Kidney (tissue), 14 donors: ENCODE results near the gene FAM3C. TPM values are rescaled to one million over a fixed set of nuclear protein-coding genes. Genes with fewer than 3 reads are reported as not detected.

Source experiments
- DNase-seq, 5 donors: peaks; one replicate each; pipeline ENCODE4 v3.0.0-alpha.2; 2013 to 2020
- FAIRE-seq: peaks from 2 replicates; lab custom pipeline; 2012; peaks lifted over from hg19 to GRCh38; lab: Jason Lieb, UNC
- H3K27ac ChIP-seq, 2 donors: one replicate each; pipeline ENCODE4 v1.7.0; 2013; ENCODE audit warnings: low read depth in 2 of 2, low read length in 2 of 2, inconsistent platforms in 1 of 2
- H3K27me3 ChIP-seq: one replicate; pipeline ENCODE4 v1.7.1; 2013; ENCODE audit warnings: low read length, inconsistent platforms; ENCODE audit not compliant: control insufficient read depth, insufficient read depth
- H3K36me3 ChIP-seq, 3 donors: one replicate each; pipeline versions ENCODE4 v1.7.0 to v1.7.1; 2013; ENCODE audit warnings: low read length in 3 of 3, control low read depth in 1 of 3, inconsistent platforms in 1 of 3; ENCODE audit not compliant: insufficient read depth in 3 of 3, control insufficient read depth in 2 of 3
- H3K4me1 ChIP-seq, 3 donors: one replicate each; pipeline versions ENCODE4 v1.7.0 to v1.7.1; 2013; ENCODE audit warnings: low read length in 3 of 3, inconsistent platforms in 1 of 3, low read depth in 1 of 3; ENCODE audit not compliant: control insufficient read depth in 2 of 3, insufficient read depth in 2 of 3
- H3K4me3 ChIP-seq, 3 donors: one replicate each; pipeline versions ENCODE4 v1.7.0 to v1.8.1; 2013; ENCODE audit warnings: low read length in 3 of 3, control low read depth in 1 of 3, inconsistent platforms in 1 of 3
- H3K9ac ChIP-seq, 3 donors: one replicate each; pipeline versions ENCODE4 v1.7.0 to v1.7.1; 2013; ENCODE audit warnings: low read length in 3 of 3, control low read depth in 1 of 3, inconsistent platforms in 1 of 3
- H3K9me3 ChIP-seq, 3 donors: one replicate each; pipeline versions ENCODE4 v1.7.0 to v1.7.1; 2013; ENCODE audit warnings: low read length in 3 of 3, control low read depth in 1 of 3, inconsistent platforms in 1 of 3; ENCODE audit not compliant: control insufficient read depth in 2 of 3, insufficient read depth in 1 of 3
- intact Hi-C: fragments of 100-400 bp; cut with DNase I; formaldehyde crosslinking; loops from one replicate; pipeline ENCODE4 v1.11.1; 2022
- polyA plus RNA-seq: library from polyadenylated mRNA; stranded (reverse); fragments of 350-450 nt; fragmentation: Illumina TruSeq; extraction: RNeasy Lipid Tissue Mini Kit (QIAGEN cat#74804); gene quantifications from one replicate; pipeline ENCODE4 v1.2.3, GENCODE V29; 2014; ENCODE audit warnings: low read depth, low replicate concordance; ENCODE audit not compliant: insufficient read depth
- total RNA-seq: library from RNA; stranded (reverse); fragmentation: NEBNext Ultra II Directional; extraction: Animal tissue kit (Norgen Biotek cat#: 25700); gene quantifications from one replicate; pipeline ENCODE4 v1.2.1, GENCODE V29; 2021
- TF ChIP-seq, protein P1 (sequence below): IDR thresholded peaks from 3 replicates; pipeline ENCODE4 v1.5.1; 2012; ENCODE audit warnings: mild to moderate bottlenecking, moderate library complexity, borderline replicate concordance; ENCODE audit not compliant: insufficient read depth; ENCODE audit errors: extremely low read depth
- donor health status: control.
- donor health status: control.
- donor health status: control.
- donor health status: control.
- donor health status: control.
- donor health status: DM: yes; HTN: yes; CAD: no.
- donor health status: Normal renal cell carcinoma (clear cell type).

Gene FAM3C
- total and polyA plus RNA-seq, 2 donors from 2014 or later = 49.5 to 82.6 TPM

DNA sequence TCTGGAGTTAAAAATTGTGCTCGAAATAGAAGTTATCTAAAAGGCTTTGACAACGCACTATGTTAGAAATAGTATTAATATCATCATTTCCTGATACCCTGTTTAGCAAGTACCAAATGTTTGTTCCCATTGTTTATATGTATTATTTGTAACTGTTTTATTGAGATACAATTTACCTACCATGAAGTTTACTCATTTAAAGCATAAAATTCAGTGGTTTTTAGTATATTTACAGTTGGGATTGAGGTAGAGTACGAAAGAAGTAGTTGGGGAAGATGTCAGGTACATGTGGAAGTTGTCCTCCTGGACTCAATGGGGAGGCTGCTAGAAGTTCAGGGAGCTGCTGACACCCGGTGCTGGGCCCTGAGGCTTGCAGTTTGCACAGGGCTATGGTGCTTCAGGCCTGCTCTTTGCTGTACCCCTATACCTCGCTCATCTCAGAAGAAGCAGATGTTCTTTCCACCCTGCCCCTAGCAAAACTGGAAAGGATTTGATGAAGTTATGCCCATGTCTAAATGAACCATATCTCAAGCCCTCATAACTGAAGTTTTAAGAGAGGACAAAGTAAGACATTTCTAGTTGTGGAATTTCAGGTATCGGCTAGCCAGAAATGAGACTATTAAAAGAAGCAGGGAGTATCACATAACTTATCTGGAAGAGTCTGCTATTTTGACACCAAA, 92.5 kb downstream of the FAM3C start:
- H3K27ac ChIP-seq = no peak overlapping the region
- FAIRE-seq (no peak), DNase-seq (no peak)
- TF ChIP-seq, protein P1, sequence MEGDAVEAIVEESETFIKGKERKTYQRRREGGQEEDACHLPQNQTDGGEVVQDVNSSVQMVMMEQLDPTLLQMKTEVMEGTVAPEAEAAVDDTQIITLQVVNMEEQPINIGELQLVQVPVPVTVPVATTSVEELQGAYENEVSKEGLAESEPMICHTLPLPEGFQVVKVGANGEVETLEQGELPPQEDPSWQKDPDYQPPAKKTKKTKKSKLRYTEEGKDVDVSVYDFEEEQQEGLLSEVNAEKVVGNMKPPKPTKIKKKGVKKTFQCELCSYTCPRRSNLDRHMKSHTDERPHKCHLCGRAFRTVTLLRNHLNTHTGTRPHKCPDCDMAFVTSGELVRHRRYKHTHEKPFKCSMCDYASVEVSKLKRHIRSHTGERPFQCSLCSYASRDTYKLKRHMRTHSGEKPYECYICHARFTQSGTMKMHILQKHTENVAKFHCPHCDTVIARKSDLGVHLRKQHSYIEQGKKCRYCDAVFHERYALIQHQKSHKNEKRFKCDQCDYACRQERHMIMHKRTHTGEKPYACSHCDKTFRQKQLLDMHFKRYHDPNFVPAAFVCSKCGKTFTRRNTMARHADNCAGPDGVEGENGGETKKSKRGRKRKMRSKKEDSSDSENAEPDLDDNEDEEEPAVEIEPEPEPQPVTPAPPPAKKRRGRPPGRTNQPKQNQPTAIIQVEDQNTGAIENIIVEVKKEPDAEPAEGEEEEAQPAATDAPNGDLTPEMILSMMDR = no peak
- H3K4me1 ChIP-seq = no peaks in the 10 kb centered on the region
- no peak overlapping the region for H3K4me3 ChIP-seq
- intact Hi-C loops = no loop called here
- H3K27me3 ChIP-seq = no peaks in the 10 kb centered on the region
- no peaks in the 10 kb centered on the region for H3K36me3 ChIP-seq
- no peaks in the 10 kb centered on the region for H3K9me3 ChIP-seq
- no peak overlapping the region for H3K9ac ChIP-seq

DNA sequence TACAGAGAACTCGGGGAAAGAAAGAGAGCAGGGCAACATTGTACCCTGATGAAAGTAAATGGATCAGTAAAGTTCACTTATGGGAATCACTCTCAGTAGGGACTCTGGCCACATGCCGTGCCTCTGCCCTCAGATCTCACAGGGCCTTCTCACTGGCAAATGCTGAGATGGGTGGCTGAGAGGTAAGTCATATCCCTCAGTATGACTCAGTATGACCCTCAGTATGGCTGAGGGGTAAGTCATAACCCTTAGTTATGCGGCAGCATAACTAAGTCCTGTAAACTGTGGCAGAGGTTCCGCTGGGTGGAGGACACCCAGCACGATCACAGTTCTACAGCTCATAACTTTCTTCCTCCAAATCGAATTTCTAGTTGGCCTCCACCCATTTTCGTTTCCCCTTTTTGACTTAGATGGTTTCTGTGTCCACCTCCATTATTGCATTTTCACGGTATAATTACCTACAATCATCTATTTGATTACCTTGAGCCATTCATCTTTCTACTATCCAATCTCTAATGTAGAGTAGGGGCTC, 93.8 kb downstream of the FAM3C start:
- Histone ChIP-seq H3K36me3 (no peaks in the 10 kb centered on the region), H3K4me1 (no peaks in the 10 kb centered on the region), H3K27me3 (no peaks in the 10 kb centered on the region), H3K9me3 (no peaks in the 10 kb centered on the region), H3K9ac (no peak overlapping the region), H3K27ac (no peak overlapping the region), H3K4me3 (no peak overlapping the region)
- TF ChIP-seq, protein P1 = no peak
- intact Hi-C loops = no loop called here
- DNase-seq = no peak
- no peak for FAIRE-seq

DNA sequence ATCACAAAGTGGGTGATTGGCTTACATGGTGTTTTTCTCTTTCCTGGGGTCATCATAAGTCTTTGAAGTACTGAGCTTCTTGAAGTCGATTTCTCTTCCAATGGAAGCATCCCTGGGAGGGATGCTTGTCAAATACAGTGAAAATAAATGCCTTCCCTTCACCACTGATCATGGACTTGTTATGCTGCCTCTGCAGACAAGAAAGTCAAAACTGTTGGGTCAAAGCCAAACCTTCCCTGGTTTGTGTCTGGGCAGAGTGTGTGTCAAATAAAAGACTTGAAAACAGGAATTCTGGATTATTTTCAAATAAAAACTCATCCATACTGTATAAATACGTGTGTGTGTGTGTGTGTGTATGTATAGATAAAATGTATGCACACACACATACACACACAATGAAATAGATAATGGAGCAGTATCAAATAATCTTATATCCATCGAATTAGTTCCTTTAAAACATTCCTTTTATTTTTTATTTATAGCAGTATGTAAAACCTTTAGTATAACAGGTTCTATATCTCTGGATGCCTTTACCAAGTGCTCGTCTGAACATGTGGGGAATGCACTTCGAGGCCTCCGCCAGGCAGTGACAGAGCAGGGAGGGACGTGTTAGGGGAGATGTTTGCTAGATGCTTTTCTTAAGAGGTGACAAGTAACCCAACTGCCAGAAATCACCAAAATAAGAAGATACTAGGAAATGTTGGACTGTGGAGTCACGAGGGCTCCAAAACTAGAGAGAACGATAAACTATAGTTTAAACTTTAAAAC, 94.5 kb downstream of the FAM3C start:
- Histone ChIP-seq H3K27me3 (no peaks in the 10 kb centered on the region), H3K4me1 (no peaks in the 10 kb centered on the region), H3K27ac (no peak overlapping the region), H3K4me3 (no peak overlapping the region), H3K9ac (no peak overlapping the region), H3K9me3 (no peaks in the 10 kb centered on the region), H3K36me3 (no peaks in the 10 kb centered on the region)
- intact Hi-C loops = no loop called here
- no peak for DNase-seq
- FAIRE-seq = no peak
- TF ChIP-seq, protein P1 = no peak
